ENCODE measurements around the gene RCCD1.

DNA sequence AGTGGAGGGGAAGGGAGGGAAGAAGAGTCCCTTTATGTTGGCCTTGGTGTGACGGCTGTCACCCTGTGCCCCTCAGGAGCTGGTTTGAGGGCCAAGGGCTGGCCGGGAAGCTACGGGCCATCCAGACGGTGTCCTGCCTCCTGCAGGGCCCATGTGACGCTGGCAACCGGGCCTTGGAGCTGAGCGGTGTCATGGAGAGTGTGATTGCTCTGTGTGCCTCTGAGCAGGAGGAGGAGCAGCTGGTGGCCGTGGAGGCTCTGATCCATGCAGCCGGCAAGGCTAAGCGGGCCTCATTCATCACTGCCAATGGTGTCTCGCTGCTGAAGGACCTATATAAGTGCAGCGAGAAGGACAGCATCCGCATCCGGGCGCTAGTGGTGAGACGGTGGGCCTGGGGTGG lies 8.1 kb upstream of the RCCD1 start:
- TF ChIP-seq, protein P1, sequence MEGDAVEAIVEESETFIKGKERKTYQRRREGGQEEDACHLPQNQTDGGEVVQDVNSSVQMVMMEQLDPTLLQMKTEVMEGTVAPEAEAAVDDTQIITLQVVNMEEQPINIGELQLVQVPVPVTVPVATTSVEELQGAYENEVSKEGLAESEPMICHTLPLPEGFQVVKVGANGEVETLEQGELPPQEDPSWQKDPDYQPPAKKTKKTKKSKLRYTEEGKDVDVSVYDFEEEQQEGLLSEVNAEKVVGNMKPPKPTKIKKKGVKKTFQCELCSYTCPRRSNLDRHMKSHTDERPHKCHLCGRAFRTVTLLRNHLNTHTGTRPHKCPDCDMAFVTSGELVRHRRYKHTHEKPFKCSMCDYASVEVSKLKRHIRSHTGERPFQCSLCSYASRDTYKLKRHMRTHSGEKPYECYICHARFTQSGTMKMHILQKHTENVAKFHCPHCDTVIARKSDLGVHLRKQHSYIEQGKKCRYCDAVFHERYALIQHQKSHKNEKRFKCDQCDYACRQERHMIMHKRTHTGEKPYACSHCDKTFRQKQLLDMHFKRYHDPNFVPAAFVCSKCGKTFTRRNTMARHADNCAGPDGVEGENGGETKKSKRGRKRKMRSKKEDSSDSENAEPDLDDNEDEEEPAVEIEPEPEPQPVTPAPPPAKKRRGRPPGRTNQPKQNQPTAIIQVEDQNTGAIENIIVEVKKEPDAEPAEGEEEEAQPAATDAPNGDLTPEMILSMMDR (conservative IDR thresholded peaks at IDR 0.05; ENCODE audit: low read depth, low read length): no peak
- no peak for TF ChIP-seq EZH2 (IDR thresholded peaks at IDR 0.05; ENCODE audit: borderline replicate concordance, low read depth, low read length, poor library complexity, severe bottlenecking)

All from A673 (cell line).